H1 (cell line): ENCODE data around the gene NFIX. TPM values are rescaled to one million over a fixed set of nuclear protein-coding genes. Genes with fewer than 3 reads are reported as not detected.

Experiments
- CHD1 ChIP-seq: IDR thresholded peaks from 2 replicates; pipeline ENCODE4 v1.6.1; 2012; ENCODE audit warnings: low read depth, low read length, improper control_type of control experiment
- CHD2 ChIP-seq: IDR thresholded peaks from 2 replicates; pipeline ENCODE4 v1.6.1; 2012; ENCODE audit warnings: low read length, improper control_type of control experiment
- HDAC2 ChIP-seq, 2 experiments: fragments of 300-600 bp in 1 of 2; sonication (generic) in 1 of 2; IDR thresholded peaks; 2 replicates each; pipeline ENCODE4 v1.6.1; 2011 to 2012; ENCODE audit warnings: low read depth in 2 of 2, low read length in 2 of 2, mild to moderate bottlenecking in 2 of 2, moderate library complexity in 2 of 2, borderline replicate concordance in 1 of 2, inconsistent platforms in 1 of 2
- JUND ChIP-seq: IDR thresholded peaks from 2 replicates; pipeline ENCODE4 v1.6.1; 2011; ENCODE audit warnings: mild to moderate bottlenecking, improper control_type of control experiment, low read length
- KDM1A ChIP-seq: fragments of 200-600, 300-600 bp; sonication (generic); IDR thresholded peaks from 2 replicates; pipeline ENCODE4 v1.7.1; 2016; ENCODE audit warnings: mild to moderate bottlenecking, low read length, borderline replicate concordance
- MAFK ChIP-seq: IDR thresholded peaks from 2 replicates; pipeline ENCODE4 v1.6.1; 2012; ENCODE audit warnings: low read depth, mild to moderate bottlenecking, improper control_type of control experiment, low read length
- POLR2A ChIP-seq, 2 experiments: IDR thresholded peaks; 1 replicate in 1 of 2; 2 replicates in 1 of 2; pipeline ENCODE4 v1.6.1; 2011; ENCODE audit warnings: low read depth in 2 of 2, low read length in 2 of 2, mild to moderate bottlenecking in 2 of 2; ENCODE audit errors: control extremely low read depth in 1 of 2
- SIN3A ChIP-seq, 2 experiments: IDR thresholded peaks in 1 of 2; conservative IDR thresholded peaks in 1 of 2; 2 replicates each; pipeline ENCODE4 v1.6.1; 2011 to 2012; ENCODE audit warnings: low read length in 2 of 2, improper control_type of control experiment in 1 of 2, low read depth in 1 of 2, mild to moderate bottlenecking in 1 of 2
- SRF ChIP-seq: IDR thresholded peaks from 2 replicates; pipeline ENCODE4 v1.6.1; 2011; ENCODE audit warnings: mild to moderate bottlenecking, low read depth, low read length, moderate library complexity
- TEAD4 ChIP-seq: IDR thresholded peaks from 2 replicates; pipeline ENCODE4 v1.6.1; 2012; ENCODE audit warnings: low read depth, low read length, inconsistent platforms, mixed read lengths
- polyA plus RNA-seq, 7 experiments: library from polyadenylated mRNA; depleted of rRNA in 3 of 7; stranded (reverse) in 5 of 7; unstranded in 2 of 7; fragments of >200 nt in 5 of 7; fragments of 200-250 nt in 2 of 7; gene quantifications; 1 replicate in 5 of 7; 2 replicates in 1 of 7; 4 replicates in 1 of 7; pipeline versions ENCODE4 v1.2.1 to v1.2.3, GENCODE V29; 2011 to 2013; ENCODE audit warnings: missing spikeins in 2 of 7, mixed read lengths in 2 of 7
- total RNA-seq: library from RNA; stranded (reverse); fragmentation: NEBNext Ultra II Directional; extraction: Animal tissue kit (Norgen Biotek cat#: 25700); gene quantifications from 2 replicates; pipeline ENCODE4 v1.2.1, GENCODE V29; 2021
- TF ChIP-seq, protein P1 (sequence below): fragments of 300-600 bp; sonication (generic); IDR thresholded peaks from 2 replicates; pipeline ENCODE4 v1.7.1; 2012; ENCODE audit warnings: low read length, moderate library complexity, mild to moderate bottlenecking, inconsistent platforms; ENCODE audit not compliant: insufficient replicate concordance

The NFIX gene
- total and polyA plus RNA-seq, 2 of the 8 experiments (the other 6 are each of a cell fraction or from before 2014, with no cell fraction given), result 0.03 to 0.20 TPM

- TF ChIP-seq, protein P1, sequence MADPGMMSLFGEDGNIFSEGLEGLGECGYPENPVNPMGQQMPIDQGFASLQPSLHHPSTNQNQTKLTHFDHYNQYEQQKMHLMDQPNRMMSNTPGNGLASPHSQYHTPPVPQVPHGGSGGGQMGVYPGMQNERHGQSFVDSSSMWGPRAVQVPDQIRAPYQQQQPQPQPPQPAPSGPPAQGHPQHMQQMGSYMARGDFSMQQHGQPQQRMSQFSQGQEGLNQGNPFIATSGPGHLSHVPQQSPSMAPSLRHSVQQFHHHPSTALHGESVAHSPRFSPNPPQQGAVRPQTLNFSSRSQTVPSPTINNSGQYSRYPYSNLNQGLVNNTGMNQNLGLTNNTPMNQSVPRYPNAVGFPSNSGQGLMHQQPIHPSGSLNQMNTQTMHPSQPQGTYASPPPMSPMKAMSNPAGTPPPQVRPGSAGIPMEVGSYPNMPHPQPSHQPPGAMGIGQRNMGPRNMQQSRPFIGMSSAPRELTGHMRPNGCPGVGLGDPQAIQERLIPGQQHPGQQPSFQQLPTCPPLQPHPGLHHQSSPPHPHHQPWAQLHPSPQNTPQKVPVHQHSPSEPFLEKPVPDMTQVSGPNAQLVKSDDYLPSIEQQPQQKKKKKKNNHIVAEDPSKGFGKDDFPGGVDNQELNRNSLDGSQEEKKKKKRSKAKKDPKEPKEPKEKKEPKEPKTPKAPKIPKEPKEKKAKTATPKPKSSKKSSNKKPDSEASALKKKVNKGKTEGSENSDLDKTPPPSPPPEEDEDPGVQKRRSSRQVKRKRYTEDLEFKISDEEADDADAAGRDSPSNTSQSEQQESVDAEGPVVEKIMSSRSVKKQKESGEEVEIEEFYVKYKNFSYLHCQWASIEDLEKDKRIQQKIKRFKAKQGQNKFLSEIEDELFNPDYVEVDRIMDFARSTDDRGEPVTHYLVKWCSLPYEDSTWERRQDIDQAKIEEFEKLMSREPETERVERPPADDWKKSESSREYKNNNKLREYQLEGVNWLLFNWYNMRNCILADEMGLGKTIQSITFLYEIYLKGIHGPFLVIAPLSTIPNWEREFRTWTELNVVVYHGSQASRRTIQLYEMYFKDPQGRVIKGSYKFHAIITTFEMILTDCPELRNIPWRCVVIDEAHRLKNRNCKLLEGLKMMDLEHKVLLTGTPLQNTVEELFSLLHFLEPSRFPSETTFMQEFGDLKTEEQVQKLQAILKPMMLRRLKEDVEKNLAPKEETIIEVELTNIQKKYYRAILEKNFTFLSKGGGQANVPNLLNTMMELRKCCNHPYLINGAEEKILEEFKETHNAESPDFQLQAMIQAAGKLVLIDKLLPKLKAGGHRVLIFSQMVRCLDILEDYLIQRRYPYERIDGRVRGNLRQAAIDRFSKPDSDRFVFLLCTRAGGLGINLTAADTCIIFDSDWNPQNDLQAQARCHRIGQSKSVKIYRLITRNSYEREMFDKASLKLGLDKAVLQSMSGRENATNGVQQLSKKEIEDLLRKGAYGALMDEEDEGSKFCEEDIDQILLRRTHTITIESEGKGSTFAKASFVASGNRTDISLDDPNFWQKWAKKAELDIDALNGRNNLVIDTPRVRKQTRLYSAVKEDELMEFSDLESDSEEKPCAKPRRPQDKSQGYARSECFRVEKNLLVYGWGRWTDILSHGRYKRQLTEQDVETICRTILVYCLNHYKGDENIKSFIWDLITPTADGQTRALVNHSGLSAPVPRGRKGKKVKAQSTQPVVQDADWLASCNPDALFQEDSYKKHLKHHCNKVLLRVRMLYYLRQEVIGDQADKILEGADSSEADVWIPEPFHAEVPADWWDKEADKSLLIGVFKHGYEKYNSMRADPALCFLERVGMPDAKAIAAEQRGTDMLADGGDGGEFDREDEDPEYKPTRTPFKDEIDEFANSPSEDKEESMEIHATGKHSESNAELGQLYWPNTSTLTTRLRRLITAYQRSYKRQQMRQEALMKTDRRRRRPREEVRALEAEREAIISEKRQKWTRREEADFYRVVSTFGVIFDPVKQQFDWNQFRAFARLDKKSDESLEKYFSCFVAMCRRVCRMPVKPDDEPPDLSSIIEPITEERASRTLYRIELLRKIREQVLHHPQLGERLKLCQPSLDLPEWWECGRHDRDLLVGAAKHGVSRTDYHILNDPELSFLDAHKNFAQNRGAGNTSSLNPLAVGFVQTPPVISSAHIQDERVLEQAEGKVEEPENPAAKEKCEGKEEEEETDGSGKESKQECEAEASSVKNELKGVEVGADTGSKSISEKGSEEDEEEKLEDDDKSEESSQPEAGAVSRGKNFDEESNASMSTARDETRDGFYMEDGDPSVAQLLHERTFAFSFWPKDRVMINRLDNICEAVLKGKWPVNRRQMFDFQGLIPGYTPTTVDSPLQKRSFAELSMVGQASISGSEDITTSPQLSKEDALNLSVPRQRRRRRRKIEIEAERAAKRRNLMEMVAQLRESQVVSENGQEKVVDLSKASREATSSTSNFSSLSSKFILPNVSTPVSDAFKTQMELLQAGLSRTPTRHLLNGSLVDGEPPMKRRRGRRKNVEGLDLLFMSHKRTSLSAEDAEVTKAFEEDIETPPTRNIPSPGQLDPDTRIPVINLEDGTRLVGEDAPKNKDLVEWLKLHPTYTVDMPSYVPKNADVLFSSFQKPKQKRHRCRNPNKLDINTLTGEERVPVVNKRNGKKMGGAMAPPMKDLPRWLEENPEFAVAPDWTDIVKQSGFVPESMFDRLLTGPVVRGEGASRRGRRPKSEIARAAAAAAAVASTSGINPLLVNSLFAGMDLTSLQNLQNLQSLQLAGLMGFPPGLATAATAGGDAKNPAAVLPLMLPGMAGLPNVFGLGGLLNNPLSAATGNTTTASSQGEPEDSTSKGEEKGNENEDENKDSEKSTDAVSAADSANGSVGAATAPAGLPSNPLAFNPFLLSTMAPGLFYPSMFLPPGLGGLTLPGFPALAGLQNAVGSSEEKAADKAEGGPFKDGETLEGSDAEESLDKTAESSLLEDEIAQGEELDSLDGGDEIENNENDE, result no peak
- TF ChIP-seq TEAD4 (no peak), SIN3A (conservative IDR thresholded peaks at IDR 0.05 in 1 of 2, IDR thresholded peaks at IDR 0.05 in 1 of 2; ENCODE audit: low read depth in 1 of 2, low read length in 2 of 2) (no peak), JUND (no peak), MAFK (no peak), POLR2A (IDR thresholded peaks at IDR 0.05; ENCODE audit: control extremely low read depth in 1 of 2, low read depth in 2 of 2, low read length in 2 of 2) (no peak), KDM1A (no peak), SRF (no peak), CHD2 (no peak), HDAC2 (IDR thresholded peaks at IDR 0.05; ENCODE audit: borderline replicate concordance in 1 of 2, low read depth in 2 of 2, low read length in 2 of 2) (no peak), CHD1 (no peak)
Measured at GRCh38 chr19:13053238-13053637, 58.0 kb downstream of the NFIX start (continued).
